HG03575 (cell line): ENCODE results near the gene PKN1.

ENCODE experiments used
- ATAC-seq: cut with Tn5 transposase; IDR thresholded peaks from one replicate; pipeline ENCODE4 v1.9.1; 2021; ENCODE audit not compliant: unreplicated experiment, insufficient number of reproducible peaks, low FRiP score; ENCODE audit errors: extremely low read depth

PKN1 gene

DNA sequence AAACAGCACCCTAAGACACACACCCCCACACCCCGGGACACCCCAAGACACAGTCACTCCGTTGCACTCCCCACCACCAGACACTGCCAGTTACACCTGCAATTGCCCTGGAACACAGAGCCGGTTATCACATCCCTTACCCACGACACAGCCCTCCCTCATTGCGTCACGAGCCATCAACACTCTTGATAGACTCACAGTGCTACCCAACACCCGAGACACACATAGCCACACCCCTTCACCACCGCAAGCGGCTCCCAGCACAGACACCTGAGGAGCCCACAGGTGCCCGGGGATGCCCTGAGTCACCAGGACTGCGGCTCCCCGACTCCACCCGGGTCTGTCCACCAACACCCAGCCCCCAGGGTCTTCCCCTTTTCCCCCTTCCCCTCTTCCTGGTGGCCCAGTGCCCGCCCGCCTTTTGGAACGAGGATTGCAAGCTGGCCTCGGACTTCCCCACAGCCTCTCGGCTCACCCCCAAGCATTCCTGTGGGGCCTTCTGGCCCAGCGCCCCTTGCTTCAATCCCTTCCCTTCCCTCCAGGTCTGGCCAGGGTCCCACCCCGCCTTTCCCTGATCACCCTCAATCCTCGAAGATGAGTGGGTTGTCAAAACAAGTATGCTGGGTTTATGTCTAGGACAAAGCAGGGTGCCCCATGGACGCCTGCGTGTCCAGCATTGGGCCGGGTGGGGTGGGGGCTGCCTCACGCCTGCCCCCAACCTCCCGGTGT, 43.7 kb downstream of the PKN1 start:
- ATAC-seq: no peak

- ATAC-seq: no peak
Measured at GRCh38 chr19:14477418-14478112, 44.5 kb downstream of the PKN1 start.

GRCh38 chr19:14478113-14478545, 45.0 kb downstream of the PKN1 start:
- no peak for ATAC-seq

GRCh38 chr19:14479309-14479974, 46.3 kb downstream of the PKN1 start:
- ATAC-seq: no peak

- ATAC-seq: no peak
Measured at GRCh38 chr19:14479975-14480699, 47.0 kb downstream of the PKN1 start.

DNA sequence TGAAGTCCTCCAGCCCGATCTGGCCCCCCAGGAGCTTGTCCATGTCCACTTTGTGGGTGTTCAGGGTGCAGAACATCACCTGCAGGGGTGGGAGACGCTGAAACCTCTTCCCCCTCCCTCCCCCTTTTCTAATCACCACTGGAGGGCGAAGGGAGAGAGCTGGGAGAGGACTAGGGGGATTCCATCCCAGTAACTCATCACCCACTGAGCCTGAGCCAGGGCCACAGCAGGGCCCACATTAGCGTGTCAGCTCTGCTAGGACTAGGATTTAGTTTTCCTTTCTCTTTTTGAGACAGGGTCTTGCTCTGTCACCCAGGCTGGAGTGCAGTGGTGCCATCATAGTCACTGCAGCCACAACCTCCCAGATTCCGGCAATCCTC, 47.6 kb downstream of the PKN1 start:
- ATAC-seq: no peak

GRCh38 chr19:14482172-14482941, 49.3 kb downstream of the PKN1 start:
- ATAC-seq: no peak

- ATAC-seq: no peak
Measured at GRCh38 chr19:14487370-14488125, 54.4 kb downstream of the PKN1 start.

DNA sequence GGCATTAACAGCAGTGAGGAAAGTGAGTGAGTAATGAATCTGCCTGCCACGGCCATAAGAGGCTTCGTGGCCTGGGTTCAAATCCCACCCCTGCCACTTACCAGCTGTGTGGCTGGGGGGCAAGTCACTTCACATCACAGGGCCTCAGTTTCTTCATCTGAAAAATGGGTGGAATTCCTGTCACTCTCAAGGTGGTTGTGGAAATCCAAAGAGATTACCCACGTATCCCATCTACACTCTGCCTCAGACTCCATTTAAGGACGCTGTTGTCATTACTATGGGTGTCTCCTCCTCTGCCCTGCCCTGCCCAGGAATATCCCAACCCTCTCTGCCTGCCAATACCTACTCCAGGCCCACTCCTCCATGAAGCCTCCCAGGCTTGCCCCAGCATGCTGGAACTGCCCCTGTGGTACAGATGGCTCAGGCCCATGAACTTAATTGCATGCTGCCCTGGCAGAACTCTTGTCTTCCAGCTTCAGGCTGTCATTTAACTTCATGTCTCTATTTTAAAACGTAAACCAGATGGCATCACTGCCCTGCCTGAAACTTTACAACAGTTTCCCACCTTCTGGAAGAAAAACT, 59.7 kb downstream of the PKN1 start:
- no peak for ATAC-seq

DNA sequence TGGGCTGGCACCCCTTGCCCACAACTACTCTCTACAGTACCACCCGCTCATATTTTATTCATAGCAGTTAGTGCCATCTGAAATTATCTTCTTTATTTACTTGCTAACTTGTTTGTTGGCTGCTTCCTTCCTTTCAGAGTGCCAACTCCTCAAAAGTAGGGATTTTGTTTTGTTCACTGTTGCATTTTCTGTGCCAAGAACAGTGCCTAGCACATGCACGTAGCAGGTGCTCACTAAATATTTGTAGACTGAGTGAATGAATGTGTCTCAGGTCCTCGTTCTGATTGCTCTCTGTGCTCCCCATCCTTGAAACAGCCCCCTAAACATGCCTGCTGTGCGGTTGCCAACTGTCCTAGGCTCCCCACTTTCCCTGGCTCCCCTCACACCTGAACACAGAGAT, 61.3 kb downstream of the PKN1 start:
- ATAC-seq: no peak

GRCh38 chr19:14494910-14495671, 62.0 kb downstream of the PKN1 start:
- ATAC-seq: no peak

- ATAC-seq: no peak
Measured at GRCh38 chr19:14495672-14496028, 62.5 kb downstream of the PKN1 start.

- ATAC-seq: no peak
Measured at GRCh38 chr19:14496029-14496833, 63.1 kb downstream of the PKN1 start, which contains the start of gene GIPC1. Gene GIPC1, minus strand, starts transcription at chr19:14496127. Its CDS starts 13,151 bp downstream, at chr19:14482976.

DNA sequence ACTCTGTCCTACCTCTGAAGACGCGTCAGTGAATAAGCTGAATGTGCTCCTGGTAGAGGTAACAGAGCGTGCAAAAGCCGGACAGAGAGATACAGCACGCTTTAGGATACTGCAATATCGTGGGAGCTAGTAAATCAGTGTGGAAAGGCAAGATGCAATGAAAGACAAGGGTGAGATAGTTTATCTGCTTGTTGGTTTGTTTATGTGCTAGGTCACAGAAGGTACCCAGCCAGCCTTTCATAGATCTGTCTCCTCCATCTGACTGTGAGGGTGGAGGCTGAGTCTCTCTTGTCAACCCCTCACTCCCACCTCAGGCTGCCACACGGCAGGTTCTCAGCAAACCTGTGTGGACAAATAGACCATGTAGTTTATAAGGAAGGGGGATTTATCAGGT, 63.7 kb downstream of the PKN1 start:
- ATAC-seq: no peak

GRCh38 chr19:14497228-14497921, 64.3 kb downstream of the PKN1 start:
- ATAC-seq: no peak
